Hepatocyte (in vitro differentiated cells): ENCODE data around the gene CMIP. TPM values are rescaled to one million over a fixed set of nuclear protein-coding genes. Genes with fewer than 3 reads are reported as not detected.

Experiments
- DNase-seq: peaks from one replicate; pipeline ENCODE4 v3.0.0-alpha.2; 2016; ENCODE audit warnings: low spot score
- H2AFZ ChIP-seq: fragments of 200-600 bp; sonication (generic); 2 replicates; pipeline ENCODE4 v1.6.0; 2016; ENCODE audit warnings: antibody characterized with exemption, mild to moderate bottlenecking
- H3K27ac ChIP-seq: fragments of 200-600 bp; sonication (generic); 2 replicates; pipeline ENCODE4 v1.5.1; 2016; ENCODE audit warnings: mild to moderate bottlenecking
- H3K27me3 ChIP-seq: fragments of 200-600 bp; sonication (generic); 2 replicates; pipeline ENCODE4 v1.6.1; 2016
- H3K36me3 ChIP-seq: fragments of 200-600 bp; sonication (generic); replicated peaks from 2 replicates; pipeline ENCODE4 v1.5.1; 2016; ENCODE audit warnings: low read depth; ENCODE audit not compliant: insufficient read depth
- H3K4me1 ChIP-seq: fragments of 200-600 bp; sonication (generic); 2 replicates; pipeline ENCODE4 v1.5.1; 2016; ENCODE audit warnings: mild to moderate bottlenecking, moderate library complexity; ENCODE audit not compliant: insufficient read depth
- H3K4me2 ChIP-seq: fragments of 200-600 bp; sonication (generic); 2 replicates; pipeline ENCODE4 v1.6.0; 2016
- H3K4me3 ChIP-seq: fragments of 200-600 bp; sonication (generic); 2 replicates; pipeline ENCODE4 v1.5.1; 2016; ENCODE audit warnings: mild to moderate bottlenecking
- H3K79me2 ChIP-seq: fragments of 200-600 bp; sonication (generic); 2 replicates; pipeline ENCODE4 v1.6.0; 2017; ENCODE audit warnings: mild to moderate bottlenecking
- H3K9me2 ChIP-seq: fragments of 200-600 bp; sonication (generic); replicated peaks from 2 replicates; pipeline ENCODE4 v1.6.0; 2017; ENCODE audit warnings: mild to moderate bottlenecking; ENCODE audit not compliant: insufficient read depth
- H3K9me3 ChIP-seq: fragments of 200-600 bp; sonication (generic); 2 replicates; pipeline ENCODE4 v1.5.1; 2016; ENCODE audit warnings: low read depth, mild to moderate bottlenecking
- H4K20me1 ChIP-seq: fragments of 200-600 bp; sonication (generic); 2 replicates; pipeline ENCODE4 v1.6.0; 2016; ENCODE audit warnings: mild to moderate bottlenecking; ENCODE audit not compliant: insufficient read depth, poor library complexity, severe bottlenecking
- EZH2 ChIP-seq: fragments of 200-600 bp; sonication (generic); IDR thresholded peaks from 2 replicates; pipeline ENCODE4 v1.6.1; 2016; ENCODE audit warnings: antibody characterized with exemption, mild to moderate bottlenecking, borderline replicate concordance
- EZH2phosphoT487 ChIP-seq: fragments of 200-600 bp; sonication (generic); IDR thresholded peaks from one replicate; pipeline ENCODE4 v1.6.1; 2018; ENCODE audit warnings: antibody characterized with exemption, mild to moderate bottlenecking, low read depth, moderate library complexity; ENCODE audit not compliant: unreplicated experiment, severe bottlenecking
- WGBS: methylation state at CpG from one replicate; pipeline ENCODE4 v1.1.6; 2016; ENCODE audit warnings: low lambda C conversion rate; ENCODE audit errors: missing lambda C conversion rate; 5-methylcytosine and 5-hydroxymethylcytosine counted together
- polyA plus RNA-seq: library from polyadenylated mRNA; unstranded; fragments of >200 nt; fragmentation: Nextera tagmentation; extraction: Ambion mirVana; gene quantifications from 2 replicates; pipeline ENCODE4 v1.2.1, GENCODE V29; 2016
- total RNA-seq: library from RNA; depleted of rRNA; stranded (reverse); fragments of >200 nt; gene quantifications from 2 replicates; pipeline ENCODE4 v1.2.3, GENCODE V29; 2014
- TF ChIP-seq, protein P1 (sequence below): fragments of 200-600 bp; sonication (generic); IDR thresholded peaks from 2 replicates; pipeline ENCODE4 v1.5.1; 2016; ENCODE audit warnings: antibody characterized with exemption, mild to moderate bottlenecking; ENCODE audit not compliant: poor library complexity

The CMIP gene
- total and polyA plus RNA-seq, 2 experiments from 2014 or later = 5.8 to 17.8 TPM

DNA sequence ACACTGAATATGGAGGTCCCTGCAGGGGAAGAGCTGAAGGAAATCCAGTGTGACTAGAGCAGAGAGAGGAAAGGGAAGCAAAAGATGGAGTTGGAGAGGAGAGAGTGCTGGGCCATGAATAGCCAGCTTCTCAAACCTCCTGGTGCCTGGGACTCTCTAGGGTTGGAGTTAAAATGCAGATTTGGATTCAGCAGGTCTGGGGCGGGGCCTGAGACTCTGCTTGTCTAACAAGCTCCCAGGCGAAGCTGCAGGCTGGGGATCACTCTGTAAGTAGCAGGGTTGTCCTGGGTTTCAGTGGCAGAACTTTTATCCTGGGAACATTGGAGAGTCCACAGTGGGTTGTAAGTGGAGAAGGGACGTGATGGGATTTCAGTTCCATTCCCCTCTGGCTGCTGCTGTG, 231.1 kb downstream of the CMIP start:
- DNase-seq = no peak
- H2AFZ ChIP-seq = no peak overlapping the region
- H3K4me2 ChIP-seq = no peak overlapping the region
- no peak overlapping the region for H3K27ac ChIP-seq
- H3K36me3 ChIP-seq = no peaks in the 10 kb centered on the region
- H3K9me2 ChIP-seq = no peaks in the 10 kb centered on the region
- no peaks in the 10 kb centered on the region for H4K20me1 ChIP-seq
- 90% methylated on average over 3 of the region's 3 CpGs for WGBS
- H3K9me3 ChIP-seq = no peaks in the 10 kb centered on the region
- H3K79me2 ChIP-seq = no peaks in the 10 kb centered on the region
- TF ChIP-seq, protein P1, sequence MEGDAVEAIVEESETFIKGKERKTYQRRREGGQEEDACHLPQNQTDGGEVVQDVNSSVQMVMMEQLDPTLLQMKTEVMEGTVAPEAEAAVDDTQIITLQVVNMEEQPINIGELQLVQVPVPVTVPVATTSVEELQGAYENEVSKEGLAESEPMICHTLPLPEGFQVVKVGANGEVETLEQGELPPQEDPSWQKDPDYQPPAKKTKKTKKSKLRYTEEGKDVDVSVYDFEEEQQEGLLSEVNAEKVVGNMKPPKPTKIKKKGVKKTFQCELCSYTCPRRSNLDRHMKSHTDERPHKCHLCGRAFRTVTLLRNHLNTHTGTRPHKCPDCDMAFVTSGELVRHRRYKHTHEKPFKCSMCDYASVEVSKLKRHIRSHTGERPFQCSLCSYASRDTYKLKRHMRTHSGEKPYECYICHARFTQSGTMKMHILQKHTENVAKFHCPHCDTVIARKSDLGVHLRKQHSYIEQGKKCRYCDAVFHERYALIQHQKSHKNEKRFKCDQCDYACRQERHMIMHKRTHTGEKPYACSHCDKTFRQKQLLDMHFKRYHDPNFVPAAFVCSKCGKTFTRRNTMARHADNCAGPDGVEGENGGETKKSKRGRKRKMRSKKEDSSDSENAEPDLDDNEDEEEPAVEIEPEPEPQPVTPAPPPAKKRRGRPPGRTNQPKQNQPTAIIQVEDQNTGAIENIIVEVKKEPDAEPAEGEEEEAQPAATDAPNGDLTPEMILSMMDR = no peak
- TF ChIP-seq EZH2phosphoT487 (no peak), EZH2 (no peak)
- no peaks in the 10 kb centered on the region for H3K27me3 ChIP-seq
- H3K4me1 ChIP-seq = peaks cover 6% of the 10 kb centered on the region
- no peak overlapping the region for H3K4me3 ChIP-seq

DNA sequence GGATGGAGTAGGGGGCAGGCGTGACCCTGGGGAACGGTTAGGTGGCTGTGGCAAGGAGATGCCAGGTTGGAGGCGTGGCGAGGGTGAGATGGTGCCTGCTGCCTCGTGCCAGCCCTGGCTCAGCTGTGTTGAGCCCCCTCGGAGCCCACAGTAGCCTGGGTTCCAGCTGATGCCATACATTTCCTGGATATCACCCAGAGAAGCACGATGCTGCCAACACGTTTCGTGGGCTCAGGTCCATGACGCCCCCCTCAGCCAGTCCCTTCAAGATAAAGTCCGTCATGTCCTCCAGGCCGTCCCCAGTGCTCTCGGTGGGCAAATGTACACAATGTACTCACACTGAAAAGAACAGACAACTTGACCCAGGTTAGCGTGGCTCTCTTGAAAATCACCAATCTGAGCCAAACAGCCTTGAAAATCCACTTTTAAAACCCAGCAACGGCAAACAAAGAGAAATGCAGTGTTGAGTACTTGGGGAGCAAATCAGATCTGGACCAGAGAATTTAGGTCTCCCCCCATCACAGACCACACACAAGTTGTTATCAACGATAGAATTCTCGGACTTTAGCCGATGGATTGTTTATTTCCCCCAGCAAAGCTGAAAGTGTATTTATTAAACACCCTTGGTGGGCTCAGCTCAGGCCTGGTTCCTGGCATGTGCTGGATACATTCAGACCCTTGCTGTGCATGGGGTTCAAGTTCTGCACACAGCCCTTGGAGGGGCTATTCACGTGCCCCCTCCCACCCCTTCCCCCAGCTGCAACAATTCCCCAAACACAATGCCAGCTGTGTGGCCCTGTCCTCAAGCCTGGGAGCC, 231.7 kb downstream of the CMIP start:
- Histone ChIP-seq H3K27ac (no peak overlapping the region), H3K27me3 (no peaks in the 10 kb centered on the region), H4K20me1 (no peaks in the 10 kb centered on the region), H3K36me3 (no peaks in the 10 kb centered on the region), H3K4me1 (peaks cover 6% of the 10 kb centered on the region), H3K79me2 (no peaks in the 10 kb centered on the region), H3K4me3 (no peak overlapping the region), H2AFZ (no peak overlapping the region), H3K9me3 (no peaks in the 10 kb centered on the region), H3K9me2 (no peaks in the 10 kb centered on the region), H3K4me2 (no peak overlapping the region)
- no peak for DNase-seq
- TF ChIP-seq EZH2phosphoT487 (no peak), EZH2 (no peak)
- TF ChIP-seq, protein P1 = no peak
- 78% methylated on average over 19 of the region's 19 CpGs for WGBS

DNA sequence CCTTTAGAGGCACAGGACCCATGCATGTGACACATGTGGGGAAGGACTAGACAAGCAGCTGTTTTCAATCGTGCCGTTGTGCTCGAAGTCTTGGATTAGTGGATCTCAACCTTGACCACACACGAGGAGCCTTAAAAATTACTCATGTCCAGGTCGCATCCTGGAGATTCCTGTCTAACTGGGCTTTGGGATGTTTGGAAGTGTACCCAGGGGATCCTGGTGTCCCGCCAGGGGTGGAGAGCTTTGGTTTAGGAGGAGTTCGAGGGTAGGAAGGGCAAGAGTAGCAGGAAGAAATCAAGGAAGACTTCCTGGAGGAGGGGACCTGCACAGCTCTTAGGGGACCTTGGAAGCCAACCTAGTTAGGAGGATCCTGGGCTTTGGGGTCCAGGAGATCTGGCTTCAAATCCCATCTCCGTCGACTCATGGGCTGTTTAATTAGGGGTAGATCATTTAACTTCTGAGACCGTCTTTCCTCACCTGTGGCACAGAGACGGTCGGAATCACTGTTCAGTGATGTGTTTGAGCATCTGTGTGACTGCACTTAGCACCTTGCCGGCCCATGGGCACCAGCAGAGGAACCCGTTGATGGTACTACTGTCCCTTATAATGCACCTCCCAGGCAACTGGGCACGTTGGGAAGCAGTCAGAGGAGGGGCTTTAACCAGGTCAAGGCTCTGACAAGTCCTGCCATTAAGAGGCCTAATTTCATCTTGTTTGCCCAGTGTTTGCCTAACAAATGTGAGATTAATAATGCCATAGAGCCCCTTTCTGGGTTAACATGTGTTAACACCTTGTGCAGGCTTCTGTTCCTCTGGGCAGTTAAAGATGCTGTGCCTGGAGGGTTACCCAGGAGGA, 232.5 kb downstream of the CMIP start:
- no peaks in the 10 kb centered on the region for H3K79me2 ChIP-seq
- peaks cover 6% of the 10 kb centered on the region for H3K4me1 ChIP-seq
- no peak overlapping the region for H3K27ac ChIP-seq
- no peak for DNase-seq
- WGBS = 86% methylated on average over 15 of the region's 15 CpGs
- H2AFZ ChIP-seq = no peak overlapping the region
- no peaks in the 10 kb centered on the region for H3K27me3 ChIP-seq
- TF ChIP-seq EZH2phosphoT487 (no peak), EZH2 (no peak)
- TF ChIP-seq, protein P1 = no peak
- H3K4me3 ChIP-seq = no peak overlapping the region
- no peaks in the 10 kb centered on the region for H3K9me2 ChIP-seq
- H4K20me1 ChIP-seq = no peaks in the 10 kb centered on the region
- H3K36me3 ChIP-seq = no peaks in the 10 kb centered on the region
- H3K4me2 ChIP-seq = no peak overlapping the region
- H3K9me3 ChIP-seq = no peaks in the 10 kb centered on the region
